ENCODE measurements around the gene DMXL1.
A peak's percentile ranks its signal among the peaks of the same experiment; 100 is the strongest.
"Not testable (repeated sequence)": the region's sequence is repeated elsewhere in the genome, so short reads cannot be mapped to it uniquely, and the experiment has no call there.

DMXL1 gene

GRCh38 chr5:119071561-119071995, 691 bp downstream of the DMXL1 start (continued):
- TF ChIP-seq EGR2 (tag by site-specific recombination; IDR thresholded peaks at IDR 0.05; ENCODE audit: low read depth) (no peak), ZNF629 (tag by site-specific recombination; IDR thresholded peaks at IDR 0.05) (no peak), GLI2 (tag by site-specific recombination; IDR thresholded peaks at IDR 0.05; ENCODE audit: borderline replicate concordance, low read depth) (no peak), ZNF24 (tag by site-specific recombination; IDR thresholded peaks at IDR 0.05) (no peak), BCL11B (tag by site-specific recombination; IDR thresholded peaks at IDR 0.05; ENCODE audit: low read depth) (no peak), ZNF530 (tag by site-specific recombination; IDR thresholded peaks at IDR 0.05; ENCODE audit: low read depth) (no peak), PRDM6 (tag by site-specific recombination; IDR thresholded peaks at IDR 0.05) (no peak), ZNF521 (tag by site-specific recombination; IDR thresholded peaks at IDR 0.05) (no peak), ZNF518A (tag by site-specific recombination; conservative IDR thresholded peaks at IDR 0.05; ENCODE audit: low read depth) (no peak)

GRCh38 chr5:119072496-119072895, 1.6 kb downstream of the DMXL1 start:
- TF ChIP-seq PRDM6 (tag by site-specific recombination; IDR thresholded peaks at IDR 0.05), result 0 out of 2 replicates have a peak, but pooled peaks have one; percentile 24
- no peak for TF ChIP-seq ZNF280D (tag by site-specific recombination; IDR thresholded peaks at IDR 0.05)
- Histone ChIP-seq H3K36me3 (ENCODE audit: control insufficient read depth in 2 of 2, insufficient read depth in 1 of 2, low read length in 2 of 2) (no peaks in the 10 kb centered on the region), H3K27ac (ENCODE audit: extremely low read depth, low read depth, low read length) (no peak overlapping the region), H3K4me3 (ENCODE audit: low read depth, low read length) (peak overlapping the region; percentile 88), H3K9me3 (ENCODE audit: control insufficient read depth, insufficient read depth, low read depth, low read length) (no peaks in the 10 kb centered on the region), H3K4me1 (ENCODE audit: control insufficient read depth, insufficient read depth, low read length) (peaks cover 19% of the 10 kb centered on the region)
- ChIA-PET CTCF (no interaction called here), POLR2A (interaction anchor here (1.0 kb wide), 1 partner anchor 10 kb away, joined by 3 read pairs; no protein-coding TSS in a partner anchor)

- H3K27ac ChIP-seq (ENCODE audit: extremely low read depth, low read depth, low read length); H3K4me3 ChIP-seq (ENCODE audit: low read depth, low read length); H3K9me3 ChIP-seq (ENCODE audit: control insufficient read depth, insufficient read depth, low read depth, low read length); H3K36me3 ChIP-seq (ENCODE audit: control insufficient read depth in 2 of 2, insufficient read depth in 1 of 2, low read length in 2 of 2); POLR2A ChIA-PET: not testable (repeated sequence)
- CTCF ChIA-PET, result interaction anchor here (0.6 kb wide), 1 partner anchor 14 kb away, joined by 3 read pairs; no protein-coding TSS in a partner anchor
- peaks cover 19% of the 10 kb centered on the region for H3K4me1 ChIP-seq (ENCODE audit: control insufficient read depth, insufficient read depth, low read length)
These were observed 3.0 kb downstream of the DMXL1 start for GRCh38 chr5:119073746-119074337.

Measured in HEK293 (cell line).